HCT116 (cell line): ENCODE results near the gene AIDA.

Source experiments
- CTCF ChIP-seq, 3 experiments: fragments of 200-600 bp in 1 of 3; sonication (generic) in 1 of 3; IDR thresholded peaks in 2 of 3; conservative IDR thresholded peaks in 1 of 3; 2 replicates each; pipeline ENCODE4 v1.5.1; 2012 to 2017; ENCODE audit warnings: low read depth in 2 of 3, low read length in 2 of 3, antibody characterized with exemption in 1 of 3, borderline replicate concordance in 1 of 3, control low read depth in 1 of 3, mild to moderate bottlenecking in 1 of 3, mixed read lengths in 1 of 3, mixed run types in 1 of 3, moderate library complexity in 1 of 3; ENCODE audit not compliant: insufficient read depth in 1 of 3
- MAX ChIP-seq: IDR thresholded peaks from 2 replicates; pipeline ENCODE4 v1.6.1; 2012
- POLR2A ChIP-seq: IDR thresholded peaks from 2 replicates; pipeline ENCODE4 v1.7.0; 2011; ENCODE audit warnings: borderline replicate concordance; ENCODE audit not compliant: insufficient read depth, insufficient read length; ENCODE audit errors: extremely low read depth
- SP1 ChIP-seq: IDR thresholded peaks from 2 replicates; pipeline ENCODE4 v1.6.1; 2012; ENCODE audit warnings: low read depth
- YY1 ChIP-seq: IDR thresholded peaks from 2 replicates; pipeline ENCODE4 v1.6.1; 2011; ENCODE audit warnings: low read length, low read depth, moderate library complexity, mild to moderate bottlenecking; ENCODE audit not compliant: insufficient replicate concordance; ENCODE audit errors: extremely low read depth

GRCh38 chr1:222618880-222619596 lies 93.3 kb downstream of the AIDA start:
- TF ChIP-seq MAX (no peak), SP1 (no peak), YY1 (no peak), POLR2A (no peak), CTCF (IDR thresholded peaks at IDR 0.05 in 2 of 3, conservative IDR thresholded peaks at IDR 0.05 in 1 of 3; ENCODE audit: borderline replicate concordance in 1 of 3, insufficient read depth in 1 of 3, low read depth in 2 of 3, low read length in 2 of 3) (no peak)
